ENCODE measurements around the gene NEURL4. TPM values are rescaled to one million over a fixed set of nuclear protein-coding genes. Genes with fewer than 3 reads are reported as not detected.

NEURL4 gene
- total RNA-seq, 2 experiments from 2014 or later, result 34.7 to 38.1 TPM

GRCh38 chr17:7328009-7328408, 1.1 kb downstream of the NEURL4 start:
- Mint-ChIP-seq H3K27me3 (no peaks in the 10 kb centered on the region), H3K27ac (peak overlapping the region; percentile 54), H3K9me3 (no peaks in the 10 kb centered on the region), H3K36me3 (ENCODE audit: low read depth) (peaks cover 13% of the 10 kb centered on the region), H3K4me1 (peaks cover 55% of the 10 kb centered on the region), H3K4me3 (peak overlapping the region; percentile 87)
- POLR2A ChIA-PET, result no interaction called here
- no peak for DNase-seq
- CTCF ChIA-PET, result interaction anchor here (1.0 to 2.1 kb wide), 4 partner anchors 9 to 32 kb away, joined by 3 to 7 read pairs (median 4); partner anchors contain the start of gene ACAP1

GRCh38 chr17:7327501-7327900, 1.6 kb downstream of the NEURL4 start:
- Mint-ChIP-seq H3K27me3 (no peaks in the 10 kb centered on the region), H3K36me3 (ENCODE audit: low read depth) (peaks cover 13% of the 10 kb centered on the region), H3K27ac (no peak overlapping the region), H3K4me1 (peaks cover 50% of the 10 kb centered on the region), H3K4me3 (no peak overlapping the region), H3K9me3 (no peaks in the 10 kb centered on the region)
- DNase-seq, result no peak
- ChIA-PET CTCF (interaction anchor here (0.6 to 2.1 kb wide), 5 partner anchors 9 to 109 kb away, joined by 3 to 7 read pairs (median 4); partner anchors contain the start of gene ACAP1), POLR2A (no interaction called here)

- H3K27me3 Mint-ChIP-seq, result no peaks in the 10 kb centered on the region
- no peak overlapping the region for H3K27ac Mint-ChIP-seq
- no peaks in the 10 kb centered on the region for H3K9me3 Mint-ChIP-seq
- peaks cover 46% of the 10 kb centered on the region for H3K4me1 Mint-ChIP-seq
- no peak overlapping the region for H3K4me3 Mint-ChIP-seq
- ChIA-PET CTCF (interaction anchor here (0.6 to 2.1 kb wide), 5 partner anchors 9 to 108 kb away, joined by 3 to 7 read pairs (median 4); partner anchors contain the start of gene ACAP1), POLR2A (no interaction called here)
- H3K36me3 Mint-ChIP-seq (ENCODE audit: low read depth), result peaks cover 17% of the 10 kb centered on the region
- no peak for DNase-seq
Observed at GRCh38 chr17:7327056-7327455, 2.1 kb downstream of the NEURL4 start.

- DNase-seq, result no peak
- Mint-ChIP-seq H3K36me3 (ENCODE audit: low read depth) (peaks cover 23% of the 10 kb centered on the region), H3K9me3 (no peaks in the 10 kb centered on the region), H3K4me1 (peaks cover 42% of the 10 kb centered on the region), H3K27me3 (no peaks in the 10 kb centered on the region), H3K4me3 (no peak overlapping the region), H3K27ac (no peak overlapping the region)
- ChIA-PET POLR2A (no interaction called here), CTCF (interaction anchor here (0.9 to 2.1 kb wide), 5 partner anchors 8 to 107 kb away, joined by 3 to 11 read pairs (median 4); partner anchors contain the start of genes ACAP1 and GPS2)
Observed at GRCh38 chr17:7326186-7326585, 2.9 kb downstream of the NEURL4 start.

- peaks cover 28% of the 10 kb centered on the region for H3K36me3 Mint-ChIP-seq (ENCODE audit: low read depth)
- no peak overlapping the region for H3K27ac Mint-ChIP-seq
- no peak overlapping the region for H3K4me3 Mint-ChIP-seq
- no peaks in the 10 kb centered on the region for H3K9me3 Mint-ChIP-seq
- ChIA-PET CTCF (interaction anchor here (0.8 to 2.1 kb wide), 3 partner anchors 10 to 65 kb away, joined by 4 to 11 read pairs (median 5); partner anchors contain the start of gene GPS2), POLR2A (no interaction called here)
- H3K27me3 Mint-ChIP-seq, result no peaks in the 10 kb centered on the region
- H3K4me1 Mint-ChIP-seq, result peaks cover 38% of the 10 kb centered on the region
- no peak for DNase-seq
Observed at GRCh38 chr17:7325031-7325528, 4.1 kb downstream of the NEURL4 start.

GRCh38 chr17:7324438-7324779, 4.7 kb downstream of the NEURL4 start:
- no peak overlapping the region for H3K4me3 Mint-ChIP-seq
- no peak for DNase-seq
- H3K9me3 Mint-ChIP-seq, result no peaks in the 10 kb centered on the region
- H3K4me1 Mint-ChIP-seq, result peaks cover 31% of the 10 kb centered on the region
- H3K27me3 Mint-ChIP-seq, result no peaks in the 10 kb centered on the region
- H3K36me3 Mint-ChIP-seq (ENCODE audit: low read depth), result peaks cover 28% of the 10 kb centered on the region
- POLR2A ChIA-PET, result no interaction called here
- CTCF ChIA-PET, result interaction anchor here (0.8 to 2.1 kb wide), 3 partner anchors 9 to 65 kb away, joined by 4 to 11 read pairs (median 5); partner anchors contain the start of gene GPS2
- H3K27ac Mint-ChIP-seq, result no peak overlapping the region

- peaks cover 28% of the 10 kb centered on the region for H3K36me3 Mint-ChIP-seq (ENCODE audit: low read depth)
- POLR2A ChIA-PET, result no interaction called here
- peaks cover 30% of the 10 kb centered on the region for H3K4me1 Mint-ChIP-seq
- no peak overlapping the region for H3K4me3 Mint-ChIP-seq
- H3K27ac Mint-ChIP-seq, result no peak overlapping the region
- DNase-seq, result peak; percentile 71
- H3K9me3 Mint-ChIP-seq, result no peaks in the 10 kb centered on the region
- CTCF ChIA-PET, result interaction anchor here (0.7 to 2.1 kb wide), 4 partner anchors 9 to 138 kb away, joined by 3 to 11 read pairs (median 6); partner anchors contain the start of gene GPS2
- no peaks in the 10 kb centered on the region for H3K27me3 Mint-ChIP-seq
Observed at GRCh38 chr17:7323731-7324437, 5.3 kb downstream of the NEURL4 start.

- no peaks in the 10 kb centered on the region for H3K27me3 Mint-ChIP-seq
- no peak overlapping the region for H3K4me3 Mint-ChIP-seq
- ChIA-PET CTCF (interaction anchor here (0.7 to 1.7 kb wide), 7 partner anchors 9 to 235 kb away, joined by 3 to 12 read pairs (median 4); partner anchors contain the start of genes ACAP1 and TNFSF13), POLR2A (no interaction called here)
- DNase-seq, result no peak
- H3K4me1 Mint-ChIP-seq, result peaks cover 18% of the 10 kb centered on the region
- H3K27ac Mint-ChIP-seq, result no peak overlapping the region
- no peaks in the 10 kb centered on the region for H3K9me3 Mint-ChIP-seq
- peaks cover 34% of the 10 kb centered on the region for H3K36me3 Mint-ChIP-seq (ENCODE audit: low read depth)
Observed at GRCh38 chr17:7322520-7323194, 6.5 kb downstream of the NEURL4 start.

- ChIA-PET CTCF (interaction anchor here (0.9 to 1.6 kb wide), 7 partner anchors 8 to 236 kb away, joined by 3 to 12 read pairs (median 3); partner anchors contain the start of genes ACAP1 and TNFSF13), POLR2A (interaction anchor here (1.1 kb wide), 1 partner anchor 8 kb away, joined by 3 read pairs; the partner anchor contains the start of gene NEURL4)
- H3K4me3 Mint-ChIP-seq, result no peak overlapping the region
- no peaks in the 10 kb centered on the region for H3K9me3 Mint-ChIP-seq
- no peak overlapping the region for H3K27ac Mint-ChIP-seq
- peaks cover 9% of the 10 kb centered on the region for H3K4me1 Mint-ChIP-seq
- no peaks in the 10 kb centered on the region for H3K27me3 Mint-ChIP-seq
- peaks cover 30% of the 10 kb centered on the region for H3K36me3 Mint-ChIP-seq (ENCODE audit: low read depth)
- no peak for DNase-seq
Observed at GRCh38 chr17:7321466-7321865, 7.7 kb downstream of the NEURL4 start.

GRCh38 chr17:7318121-7318860, 10.8 kb downstream of the NEURL4 start:
- Mint-ChIP-seq H3K4me3 (no peak overlapping the region), H3K4me1 (peaks cover 20% of the 10 kb centered on the region), H3K27me3 (no peaks in the 10 kb centered on the region), H3K9me3 (no peaks in the 10 kb centered on the region), H3K36me3 (ENCODE audit: low read depth) (peaks cover 40% of the 10 kb centered on the region), H3K27ac (no peak overlapping the region)
- DNase-seq, result no peak
- ChIA-PET CTCF (interaction anchor here (0.7 to 1.7 kb wide), 5 partner anchors 9 to 117 kb away, joined by 3 to 4 read pairs (median 3); partner anchors contain the start of genes ACAP1, NEURL4 and SLC2A4), POLR2A (no interaction called here)

- Mint-ChIP-seq H3K27ac (peak overlapping the region; percentile 28), H3K4me3 (no peak overlapping the region), H3K36me3 (ENCODE audit: low read depth) (peaks cover 48% of the 10 kb centered on the region), H3K27me3 (no peaks in the 10 kb centered on the region), H3K4me1 (peaks cover 30% of the 10 kb centered on the region), H3K9me3 (no peaks in the 10 kb centered on the region)
- CTCF ChIA-PET, result interaction anchor here (0.7 to 1.7 kb wide), 4 partner anchors 12 to 119 kb away, joined by 3 to 4 read pairs (median 4); partner anchors contain the start of genes ACAP1 and SLC2A4
- DNase-seq, result no peak
- POLR2A ChIA-PET, result no interaction called here
Observed at GRCh38 chr17:7317161-7317803, 11.9 kb downstream of the NEURL4 start.
